ENCODE results near the gene C10orf120.

- TF ChIP-seq POLR2A (IDR thresholded peaks at IDR 0.05): no peak
- no peak for TF ChIP-seq CTCF (IDR thresholded peaks at IDR 0.05)
- no peak for TF ChIP-seq POLR2AphosphoS5 (IDR thresholded peaks at IDR 0.05)
These were observed 36.0 kb downstream of the C10orf120 start for GRCh38 chr10:122663516-122664130.
